CD4-positive, alpha-beta T cell (primary cell): ENCODE measurements around the gene YEATS2. TPM values are rescaled to one million over a fixed set of nuclear protein-coding genes. Genes with fewer than 3 reads are reported as not detected.
"Not testable (repeated sequence)": the region's sequence is repeated elsewhere in the genome, so short reads cannot be mapped to it uniquely, and the experiment has no call there.

ENCODE experiments used
- ATAC-seq: fragments of 200-7000 bp; cut with Tn5 transposase; one replicate; pipeline ENCODE4 v1.10.0; 2022; ENCODE audit warnings: mild to moderate bottlenecking; ENCODE audit not compliant: poor library complexity
- CTCF ChIA-PET: fragments of 350-600 bp; sonication (Branson Sonifier 250); formaldehyde crosslinking; loops from one replicate; lab custom pipeline; 2021; ENCODE audit warnings: antibody characterized with exemption, inconsistent platforms; lab: Charles Lee
- POLR2A ChIA-PET: fragments of 350-600 bp; sonication (Branson Sonifier 250); formaldehyde crosslinking; loops from one replicate; lab custom pipeline; 2021; ENCODE audit warnings: antibody characterized with exemption, inconsistent platforms; lab: Charles Lee
- DNase-seq, 14 experiments: peaks; one replicate each; pipeline ENCODE4 v3.0.0-alpha.2; 2013 to 2020; ENCODE audit warnings: mixed read lengths in 2 of 14
- H3K27ac ChIP-seq, 2 donors: one replicate each; pipeline versions ENCODE4 v1.5.1 to v1.7.0; 2013; ENCODE audit warnings: low read length in 2 of 2, low read depth in 1 of 2, mild to moderate bottlenecking in 1 of 2
- H3K27me3 ChIP-seq, 2 experiments: 1 replicate in 1 of 2; 2 replicates in 1 of 2; pipeline versions ENCODE4 v1.6.1 to v1.7.0; 2013; ENCODE audit warnings: low read length in 2 of 2, control low read depth in 1 of 2, mild to moderate bottlenecking in 1 of 2, moderate library complexity in 1 of 2; ENCODE audit not compliant: insufficient read depth in 2 of 2, control insufficient read depth in 1 of 2
- H3K36me3 ChIP-seq: one replicate; pipeline ENCODE4 v1.6.1; 2013; ENCODE audit warnings: low read length, control low read depth; ENCODE audit not compliant: insufficient read depth
- H3K4me1 ChIP-seq: one replicate; pipeline ENCODE4 v1.6.1; 2013; ENCODE audit warnings: low read length, control low read depth; ENCODE audit not compliant: insufficient read depth
- H3K4me3 ChIP-seq: one replicate; pipeline ENCODE4 v1.5.1; 2013; ENCODE audit warnings: mild to moderate bottlenecking, low read length, moderate library complexity
- H3K9me3 ChIP-seq, 2 experiments: 1 replicate in 1 of 2; 2 replicates in 1 of 2; pipeline versions ENCODE4 v1.6.1 to v1.7.0; 2013; ENCODE audit warnings: low read length in 2 of 2, mild to moderate bottlenecking in 2 of 2, control low read depth in 1 of 2, moderate library complexity in 1 of 2; ENCODE audit not compliant: control insufficient read depth in 1 of 2, insufficient read depth in 1 of 2
- H3K27ac Mint-ChIP-seq: one replicate; pipeline ENCODE4 v1.8.0; 2020; ENCODE audit warnings: mixed read lengths
- H3K27me3 Mint-ChIP-seq: one replicate; pipeline ENCODE4 v1.8.0; 2021; ENCODE audit warnings: mixed read lengths
- H3K36me3 Mint-ChIP-seq: one replicate; pipeline ENCODE4 v1.8.0; 2021; ENCODE audit warnings: low read depth, mixed read lengths
- H3K4me1 Mint-ChIP-seq: one replicate; pipeline ENCODE4 v1.8.0; 2021; ENCODE audit warnings: low read depth, mixed read lengths
- H3K4me3 Mint-ChIP-seq: one replicate; pipeline ENCODE4 v1.8.0; 2020; ENCODE audit warnings: mild to moderate bottlenecking, mixed read lengths
- H3K9me3 Mint-ChIP-seq: one replicate; pipeline ENCODE4 v1.8.0; 2020; ENCODE audit warnings: mixed read lengths
- intact Hi-C, 2 experiments: fragments of 100-400 bp; cut with DNase I in 1 of 2; cut with micrococcal nuclease in 1 of 2; formaldehyde crosslinking; loops; one replicate each; pipeline versions ENCODE4 v1.15.1 to v1.9.0; 2023 to 2025; cut with DNase I, micrococcal nuclease
- total RNA-seq, 174 experiments: library from RNA in 2 of 174; stranded (reverse) in 2 of 174; gene quantifications; one replicate each; pipeline ENCODE4 v1.2.3 and lab custom pipeline; 2021 to 2026
- TF ChIP-seq, protein P1 (sequence below): fragments of 200-600 bp; IDR thresholded peaks from one replicate; pipeline ENCODE4 v1.8.0; 2022; ENCODE audit warnings: antibody characterized with exemption, mild to moderate bottlenecking

Gene YEATS2
- total RNA-seq, 2 experiments from 2014 or later = 14.6 to 15.9 TPM

DNA sequence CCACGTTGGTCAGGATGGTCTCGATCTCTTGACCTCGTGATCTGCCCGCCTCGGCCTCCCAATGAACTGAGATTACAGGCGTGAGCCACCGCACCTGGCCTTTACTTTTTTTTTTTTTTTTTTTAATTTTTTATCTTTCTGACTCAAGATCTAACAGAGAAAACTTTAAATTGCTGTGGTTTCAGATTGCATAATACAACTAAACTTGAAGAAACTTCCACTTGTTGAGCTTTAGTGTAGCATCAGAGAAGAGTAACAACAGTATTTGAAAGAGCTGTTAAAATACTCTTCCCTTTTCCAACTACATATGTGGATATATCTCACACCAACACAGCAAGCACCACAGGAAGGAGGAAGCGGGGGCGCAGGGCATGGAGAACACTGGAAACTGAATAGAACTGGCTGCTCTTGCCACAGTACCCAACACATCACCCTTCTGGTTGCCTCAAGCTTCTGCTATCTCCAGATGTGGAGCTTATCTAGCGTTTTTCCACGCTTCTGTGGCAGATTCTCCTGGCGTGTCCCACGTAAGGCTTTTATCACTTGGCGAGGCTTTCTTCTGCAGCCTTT is 82.4 kb downstream of the YEATS2 start:
- no peaks in the 10 kb centered on the region for H3K4me1 ChIP-seq
- peaks cover 65% of the 10 kb centered on the region for H3K36me3 ChIP-seq
- no peak overlapping the region for H3K27ac Mint-ChIP-seq
- TF ChIP-seq, protein P1, sequence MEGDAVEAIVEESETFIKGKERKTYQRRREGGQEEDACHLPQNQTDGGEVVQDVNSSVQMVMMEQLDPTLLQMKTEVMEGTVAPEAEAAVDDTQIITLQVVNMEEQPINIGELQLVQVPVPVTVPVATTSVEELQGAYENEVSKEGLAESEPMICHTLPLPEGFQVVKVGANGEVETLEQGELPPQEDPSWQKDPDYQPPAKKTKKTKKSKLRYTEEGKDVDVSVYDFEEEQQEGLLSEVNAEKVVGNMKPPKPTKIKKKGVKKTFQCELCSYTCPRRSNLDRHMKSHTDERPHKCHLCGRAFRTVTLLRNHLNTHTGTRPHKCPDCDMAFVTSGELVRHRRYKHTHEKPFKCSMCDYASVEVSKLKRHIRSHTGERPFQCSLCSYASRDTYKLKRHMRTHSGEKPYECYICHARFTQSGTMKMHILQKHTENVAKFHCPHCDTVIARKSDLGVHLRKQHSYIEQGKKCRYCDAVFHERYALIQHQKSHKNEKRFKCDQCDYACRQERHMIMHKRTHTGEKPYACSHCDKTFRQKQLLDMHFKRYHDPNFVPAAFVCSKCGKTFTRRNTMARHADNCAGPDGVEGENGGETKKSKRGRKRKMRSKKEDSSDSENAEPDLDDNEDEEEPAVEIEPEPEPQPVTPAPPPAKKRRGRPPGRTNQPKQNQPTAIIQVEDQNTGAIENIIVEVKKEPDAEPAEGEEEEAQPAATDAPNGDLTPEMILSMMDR = no peak
- intact Hi-C loops = no loop called here
- DNase-seq (no peak), ATAC-seq (no peak)
- no peak overlapping the region for H3K27ac ChIP-seq
- POLR2A ChIA-PET = interaction anchor here (0.7 kb wide), 1 partner anchor 399 kb away, joined by 4 read pairs; no protein-coding TSS in a partner anchor
- H3K27me3 Mint-ChIP-seq = no peaks in the 10 kb centered on the region
- no peaks in the 10 kb centered on the region for H3K27me3 ChIP-seq
- no peaks in the 10 kb centered on the region for H3K4me1 Mint-ChIP-seq
- no peak overlapping the region for H3K4me3 ChIP-seq
- CTCF ChIA-PET = no interaction called here
- peaks cover 87% of the 10 kb centered on the region for H3K36me3 Mint-ChIP-seq
- H3K9me3 Mint-ChIP-seq = no peaks in the 10 kb centered on the region
- H3K9me3 ChIP-seq = no peaks in the 10 kb centered on the region
- no peak overlapping the region for H3K4me3 Mint-ChIP-seq

DNA sequence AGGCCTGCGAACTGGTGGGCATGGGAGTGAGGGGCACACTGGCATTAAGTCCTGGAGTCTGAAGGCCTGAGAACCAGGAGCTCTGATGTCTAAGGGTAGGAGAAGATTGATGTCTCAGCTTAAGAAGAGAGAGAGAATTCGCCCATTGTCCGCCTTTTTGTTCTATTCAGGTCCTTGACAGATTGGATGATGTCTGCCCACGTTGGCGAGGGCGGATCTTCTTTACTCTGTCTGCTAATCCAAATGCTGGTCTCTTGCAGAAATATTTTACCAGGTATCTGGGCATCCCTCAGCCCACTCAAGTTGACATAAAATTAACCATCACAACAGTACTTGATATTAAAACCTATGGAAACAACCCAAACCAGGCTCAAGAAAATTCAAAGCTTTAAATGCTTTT is 83.6 kb downstream of the YEATS2 start:
- H3K4me3 ChIP-seq = no peak overlapping the region
- Mint-ChIP-seq H3K27ac (no peak overlapping the region), H3K4me1 (no peaks in the 10 kb centered on the region), H3K9me3 (no peaks in the 10 kb centered on the region), H3K4me3 (no peak overlapping the region), H3K36me3 (peaks cover 83% of the 10 kb centered on the region), H3K27me3 (no peaks in the 10 kb centered on the region)
- DNase-seq (no peak), ATAC-seq (no peak)
- ChIA-PET POLR2A (no interaction called here), CTCF (interaction anchor here (0.6 to 1.4 kb wide), 3 partner anchors 11 to 51 kb away, joined by 4 to 6 read pairs (median 5); no protein-coding TSS in a partner anchor)
- H3K9me3 ChIP-seq = no peaks in the 10 kb centered on the region
- H3K27me3 ChIP-seq = no peaks in the 10 kb centered on the region
- no peak overlapping the region for H3K27ac ChIP-seq
- H3K4me1 ChIP-seq = no peaks in the 10 kb centered on the region
- peaks cover 58% of the 10 kb centered on the region for H3K36me3 ChIP-seq
- TF ChIP-seq, protein P1 = no peak
- intact Hi-C loops = no loop called here

DNA sequence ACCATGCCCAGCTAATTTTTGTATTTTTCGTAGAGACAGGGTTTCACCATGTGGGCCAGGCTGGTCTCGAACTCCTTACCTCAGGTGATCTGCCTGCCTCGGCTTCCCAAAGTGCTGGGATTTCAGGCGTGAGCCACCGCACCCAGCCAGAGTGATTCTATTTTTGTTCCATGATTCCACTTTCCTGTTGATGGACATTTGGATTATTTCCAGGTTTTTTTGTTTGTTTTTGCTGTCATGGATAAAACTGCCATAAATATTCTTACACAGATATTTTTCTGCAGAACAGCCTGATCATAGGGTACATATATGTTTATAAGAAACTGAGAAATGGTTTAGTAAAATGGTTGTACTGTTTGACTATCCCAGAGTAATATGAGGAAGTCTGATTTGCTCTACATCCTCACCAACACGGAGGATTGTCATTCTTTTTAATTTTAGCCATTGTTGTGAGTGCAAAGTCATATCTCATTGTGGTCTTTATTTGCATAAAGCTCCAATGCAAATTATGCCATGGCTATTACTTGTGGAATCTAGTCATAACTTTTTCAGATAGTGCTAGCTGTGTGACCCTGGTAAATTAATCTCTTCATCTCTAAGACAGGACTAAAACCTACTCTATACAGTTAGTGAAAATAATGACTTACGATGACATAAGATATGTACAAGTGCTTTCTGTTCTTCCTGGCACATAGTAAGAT is 85.1 kb downstream of the YEATS2 start:
- H3K27me3 Mint-ChIP-seq = no peaks in the 10 kb centered on the region
- TF ChIP-seq, protein P1 = no peak
- CTCF ChIA-PET = no interaction called here
- H3K9me3 ChIP-seq = no peaks in the 10 kb centered on the region
- peaks cover 55% of the 10 kb centered on the region for H3K36me3 ChIP-seq
- H3K4me1 Mint-ChIP-seq = no peaks in the 10 kb centered on the region
- no peak overlapping the region for H3K4me3 Mint-ChIP-seq
- intact Hi-C loops = no loop called here
- no peak overlapping the region for H3K27ac ChIP-seq
- no peak overlapping the region for H3K27ac Mint-ChIP-seq
- ATAC-seq (no peak), DNase-seq (no peak)
- H3K27me3 ChIP-seq = no peaks in the 10 kb centered on the region
- peaks cover 82% of the 10 kb centered on the region for H3K36me3 Mint-ChIP-seq
- no peak overlapping the region for H3K4me3 ChIP-seq
- H3K9me3 Mint-ChIP-seq = no peaks in the 10 kb centered on the region
- H3K4me1 ChIP-seq = no peaks in the 10 kb centered on the region
- POLR2A ChIA-PET = no interaction called here

DNA sequence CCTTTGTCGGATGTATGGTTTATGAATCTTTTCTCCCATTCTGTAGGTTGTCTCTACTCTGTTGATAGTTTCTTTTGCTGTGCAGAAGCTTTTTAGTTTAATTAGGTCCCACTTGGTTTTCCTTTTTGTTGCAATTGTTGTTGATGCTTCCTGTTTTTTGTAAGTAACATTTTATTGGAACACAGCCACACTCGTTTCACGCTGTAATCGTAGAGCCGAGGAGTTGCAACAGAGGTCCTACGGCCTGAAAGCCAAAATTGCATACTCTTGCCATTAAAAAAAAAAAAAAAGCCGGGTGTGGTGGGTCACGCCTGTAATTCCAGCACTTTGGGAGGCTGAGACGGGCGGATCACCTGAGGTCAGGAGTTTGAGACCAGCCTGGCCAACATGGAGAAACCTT is 86.9 kb downstream of the YEATS2 start:
- POLR2A ChIA-PET, H3K27me3 ChIP-seq, H3K4me3 Mint-ChIP-seq, H3K4me3 ChIP-seq, intact Hi-C loops, H3K4me1 Mint-ChIP-seq, H3K9me3 Mint-ChIP-seq, H3K27ac ChIP-seq, DNase-seq, H3K9me3 ChIP-seq, H3K4me1 ChIP-seq, H3K27ac Mint-ChIP-seq, CTCF ChIA-PET, H3K27me3 Mint-ChIP-seq, ATAC-seq: not testable (repeated sequence)
- peaks cover 80% of the 10 kb centered on the region for H3K36me3 Mint-ChIP-seq
- peaks cover 51% of the 10 kb centered on the region for H3K36me3 ChIP-seq
